ENCODE results near the gene INSYN1. TPM values are rescaled to one million over a fixed set of nuclear protein-coding genes. Genes with fewer than 3 reads are reported as not detected.

The INSYN1 gene
- total and polyA plus RNA-seq, 10 of the 15 experiments (the other 5 are each of a cell fraction or from before 2014, with no cell fraction given), result not detected

DNA sequence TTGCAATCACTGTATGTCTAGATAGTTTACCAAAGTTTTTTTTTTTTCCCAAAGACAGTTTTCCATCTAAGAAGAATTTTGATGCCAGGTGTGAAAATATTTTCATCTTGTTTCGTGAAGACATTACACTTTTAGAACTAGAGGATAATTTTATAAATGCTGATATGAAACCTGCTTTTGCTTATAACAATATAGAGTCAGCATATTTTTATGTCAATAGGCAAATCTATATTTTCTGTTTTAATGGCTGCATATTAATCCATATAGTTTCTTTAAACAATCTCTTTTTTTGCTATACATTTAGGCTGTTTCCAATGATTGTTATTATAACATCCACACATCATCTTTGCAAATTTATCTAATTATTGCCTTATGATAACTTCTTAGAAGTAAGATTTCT lies 12.6 kb upstream of the INSYN1 start (continued):
- TF ChIP-seq, protein P1, sequence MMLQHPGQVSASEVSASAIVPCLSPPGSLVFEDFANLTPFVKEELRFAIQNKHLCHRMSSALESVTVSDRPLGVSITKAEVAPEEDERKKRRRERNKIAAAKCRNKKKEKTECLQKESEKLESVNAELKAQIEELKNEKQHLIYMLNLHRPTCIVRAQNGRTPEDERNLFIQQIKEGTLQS (IDR thresholded peaks at IDR 0.05; ENCODE audit: borderline replicate concordance, extremely low read depth, low read depth, low read length), result no peak

DNA sequence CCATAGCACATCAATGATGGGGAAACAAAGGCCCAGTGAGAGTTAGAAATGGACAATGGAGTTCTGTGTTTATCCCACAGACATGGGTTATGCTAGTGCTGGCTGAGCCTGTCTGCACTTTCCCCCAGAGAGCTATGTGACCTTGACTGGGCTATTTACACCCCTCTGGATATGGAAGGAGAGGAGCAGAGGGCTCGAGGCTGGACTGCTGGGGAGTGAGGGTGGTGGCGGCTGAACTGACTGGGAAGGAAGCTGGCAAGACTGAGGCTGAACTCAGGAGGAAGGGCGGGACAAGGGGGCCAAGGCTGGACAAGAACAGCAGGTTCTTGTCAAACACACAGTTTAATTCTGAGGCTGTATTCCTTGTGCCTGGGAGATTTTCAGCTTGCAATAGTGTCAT lies 10.8 kb upstream of the INSYN1 start:
- Histone ChIP-seq H3K27ac (ENCODE audit: control insufficient read depth, insufficient read depth) (no peak overlapping the region), H3K4me3 (no peak overlapping the region), H3K79me2 (ENCODE audit: control insufficient read depth, insufficient read depth, low read length) (no peaks in the 10 kb centered on the region), H4K20me1 (ENCODE audit: control insufficient read depth, insufficient read depth) (no peaks in the 10 kb centered on the region), H3K27me3 (replicated peaks in 1 of 2; ENCODE audit: control insufficient read depth in 2 of 2, insufficient read depth in 2 of 2, low read length in 1 of 2) (peaks cover 0 to 2% of the 10 kb centered on the region in 2 experiments; a peak in 3 of 4 replicates), H3K4me1 (ENCODE audit: control insufficient read depth, insufficient read depth, low read length) (no peaks in the 10 kb centered on the region), H2AFZ (ENCODE audit: control insufficient read depth, low read depth, low read length) (no peak overlapping the region), H3K4me2 (ENCODE audit: control insufficient read depth, insufficient read depth) (no peak overlapping the region), H3K36me3 (ENCODE audit: control insufficient read depth in 2 of 2, insufficient read depth in 2 of 2, low read length in 1 of 2) (no peaks in the 10 kb centered on the region), H3K9me3 (replicated peaks; ENCODE audit: control insufficient read depth, insufficient read depth, low read length) (no peaks in the 10 kb centered on the region), H3K9ac (ENCODE audit: control insufficient read depth, insufficient read depth, low read length) (no peak overlapping the region)
- intact Hi-C loops (cut with micrococcal nuclease; ENCODE audit: unreplicated experiment), result no loop called here
- ChIA-PET CTCF (no interaction called here), RAD21 (ENCODE audit: unreplicated experiment) (no interaction called here), POLR2A (no interaction called here), SMC1A (ENCODE audit: uncharacterized antibody, unreplicated experiment) (no interaction called here)
- no peak for TF ChIP-seq CHD1 (IDR thresholded peaks at IDR 0.05; ENCODE audit: low read depth, low read length)
- TF ChIP-seq CEBPB (IDR thresholded peaks at IDR 0.05; ENCODE audit: borderline replicate concordance in 1 of 2, low read depth in 2 of 2, low read length in 2 of 2), result no peak
- no peak for TF ChIP-seq NFYA (IDR thresholded peaks at IDR 0.05; ENCODE audit: borderline replicate concordance, low read depth, low read length)
- FAIRE-seq, result no peak
- BruUV-seq (replicated peaks), result no TSS peak
- 4% methylated on average over 3 of the region's 3 CpGs for WGBS (ENCODE audit: insufficient coverage, insufficient replicate concordance, low lambda C conversion rate, missing lambda C conversion rate)
- no peak for DNase-seq (ENCODE audit: low read depth, low spot score)
- in situ Hi-C loops (cut with MboI), result loop anchor here (5.0 kb wide), 1 partner anchor 52 kb away; no protein-coding TSS in a partner anchor
- no peak for ATAC-seq

Measured in GM12878 (cell line).